ENCODE results near the gene EFCAB12. TPM values are rescaled to one million over a fixed set of nuclear protein-coding genes. Genes with fewer than 3 reads are reported as not detected.

Gene EFCAB12
- total RNA-seq, 1 donor from 2014 or later: 0.13 TPM

GRCh38 chr3:129441782-129442181 is 13.3 kb upstream of the EFCAB12 start:
- Histone ChIP-seq H3F3A (ENCODE audit: low read depth) (peaks cover 22% of the 10 kb centered on the region), H3K9ac (no peak overlapping the region)
- peak overlapping the region; percentile 97 for H3K4me3 Mint-ChIP-seq

GRCh38 chr3:129441215-129441614 is 12.8 kb upstream of the EFCAB12 start:
- DNase-seq (ENCODE audit: low spot score): no peak
- no peak overlapping the region for H3K27ac Mint-ChIP-seq
- H3K4me3 Mint-ChIP-seq: peak overlapping the region; percentile 97
- H3K9me3 Mint-ChIP-seq: no peaks in the 10 kb centered on the region
- Histone ChIP-seq H3K4me2 (peak overlapping the region; percentile 84), H3K27me3 (no peaks in the 10 kb centered on the region), H3K9me3 (ENCODE audit: low read depth) (no peaks in the 10 kb centered on the region), H3K27ac (no peak overlapping the region), H2AFZ (replicated peaks) (no peak overlapping the region), H3K36me3 (peaks cover 5% of the 10 kb centered on the region), H3K79me2 (ENCODE audit: low read depth) (peaks cover 51% of the 10 kb centered on the region), H3K4me1 (peaks cover 34% of the 10 kb centered on the region), H3K9ac (peak overlapping the region; percentile 41), H3K4me3 (peak overlapping the region; percentile 72), H4K20me1 (ENCODE audit: low read depth) (no peaks in the 10 kb centered on the region), H3F3A (ENCODE audit: low read depth) (peaks cover 27% of the 10 kb centered on the region)
- TF ChIP-seq CTCF (IDR thresholded peaks at IDR 0.05) (no peak), EZH2 (IDR thresholded peaks at IDR 0.05) (no peak)
- peaks cover 16% of the 10 kb centered on the region for H3K36me3 Mint-ChIP-seq
- peaks cover 42% of the 10 kb centered on the region for H3K4me1 Mint-ChIP-seq
- H3K27me3 Mint-ChIP-seq (ENCODE audit: insufficient read depth, low read depth): peaks cover 7% of the 10 kb centered on the region

More at GRCh38 chr3:129441782-129442181, 13.3 kb upstream of the EFCAB12 start:
- peaks cover 7% of the 10 kb centered on the region for H3K27me3 Mint-ChIP-seq (ENCODE audit: insufficient read depth, low read depth)
- H3K27ac Mint-ChIP-seq: no peak overlapping the region
- no peak for DNase-seq (ENCODE audit: low spot score)
- H3K4me3 ChIP-seq: no peak overlapping the region
- no peak overlapping the region for H3K27ac ChIP-seq
- H3K4me1 Mint-ChIP-seq: peaks cover 38% of the 10 kb centered on the region
- H3K9me3 ChIP-seq (ENCODE audit: low read depth): no peaks in the 10 kb centered on the region
- peaks cover 45% of the 10 kb centered on the region for H3K79me2 ChIP-seq (ENCODE audit: low read depth)
- no peaks in the 10 kb centered on the region for H3K27me3 ChIP-seq
- no peaks in the 10 kb centered on the region for H4K20me1 ChIP-seq (ENCODE audit: low read depth)
- H3K9me3 Mint-ChIP-seq: no peaks in the 10 kb centered on the region
- H3K4me2 ChIP-seq: peak overlapping the region; percentile 84
- H3K36me3 ChIP-seq: peaks cover 5% of the 10 kb centered on the region
- H3K4me1 ChIP-seq: peaks cover 34% of the 10 kb centered on the region
- TF ChIP-seq CTCF (IDR thresholded peaks at IDR 0.05): no peak
- no peak for TF ChIP-seq EZH2 (IDR thresholded peaks at IDR 0.05)
- no peak for TF ChIP-seq EZH2phosphoT487 (IDR thresholded peaks at IDR 0.05)
- peaks cover 13% of the 10 kb centered on the region for H3K36me3 Mint-ChIP-seq
- H2AFZ ChIP-seq (replicated peaks): no peak overlapping the region

GRCh38 chr3:129440618-129441190 is 12.3 kb upstream of the EFCAB12 start:
- Mint-ChIP-seq H3K27me3 (ENCODE audit: insufficient read depth, low read depth) (peaks cover 7% of the 10 kb centered on the region), H3K36me3 (peaks cover 18% of the 10 kb centered on the region), H3K4me1 (peaks cover 42% of the 10 kb centered on the region), H3K4me3 (peak overlapping the region; percentile 97), H3K27ac (peak overlapping the region; percentile 99), H3K9me3 (no peaks in the 10 kb centered on the region)
- peak overlapping the region; percentile 41 for H3K9ac ChIP-seq
- DNase-seq (ENCODE audit: low spot score): no peak
- peaks cover 34% of the 10 kb centered on the region for H3K4me1 ChIP-seq
- no peaks in the 10 kb centered on the region for H4K20me1 ChIP-seq (ENCODE audit: low read depth)
- peak overlapping the region; percentile 84 for H3K4me2 ChIP-seq
- H3K9me3 ChIP-seq (ENCODE audit: low read depth): no peaks in the 10 kb centered on the region
- H3K27ac ChIP-seq: peak overlapping the region; percentile 29
- peaks cover 55% of the 10 kb centered on the region for H3K79me2 ChIP-seq (ENCODE audit: low read depth)
- TF ChIP-seq EZH2 (IDR thresholded peaks at IDR 0.05): no peak
- no peak for TF ChIP-seq CTCF (IDR thresholded peaks at IDR 0.05)
- TF ChIP-seq EZH2phosphoT487 (IDR thresholded peaks at IDR 0.05): no peak
- peaks cover 27% of the 10 kb centered on the region for H3F3A ChIP-seq (ENCODE audit: low read depth)
- no peaks in the 10 kb centered on the region for H3K27me3 ChIP-seq
- H2AFZ ChIP-seq (replicated peaks): peak overlapping the region; percentile 90
- peak overlapping the region; percentile 72 for H3K4me3 ChIP-seq
- peaks cover 5% of the 10 kb centered on the region for H3K36me3 ChIP-seq

All from neural progenitor cell (in vitro differentiated cells).